Heart left ventricle (tissue), 13 donors: ENCODE measurements around the gene IGFN1.

ENCODE experiments used
- POLR2A ChIP-seq, 2 donors: fragments of 450-650 bp; IDR thresholded peaks; one replicate each; pipeline ENCODE4 v1.6.1; 2017; ENCODE audit warnings: antibody characterized with exemption in 2 of 2, mild to moderate bottlenecking in 2 of 2, moderate library complexity in 2 of 2
- TF ChIP-seq, protein P1 (sequence below), 12 donors: fragments of 200-600 bp; sonication (generic) in 4 of 12; IDR thresholded peaks; one replicate each; pipeline versions ENCODE4 v1.5.0 to v1.8.0; 2018 to 2022; ENCODE audit warnings: antibody characterized with exemption in 12 of 12, mild to moderate bottlenecking in 5 of 12
- donor health status: ischemic (EF 13 %, LVEDD 7.1; RV severe dilation, severe dysfunction).
- donor health status: DM: no; HTN: yes; CAD: no.
- donor health status: DM: no; HTN: no; CAD: no.
- donor health status: ischemic (EF 25% LVEDD 6.9; RV normal size, moderate dysfunction).
- donor health status: ischemic (EF 25% LVEDD 5.7; RV mildly dilated, moderate dysfunction).
- donor health status: ischemic (EF 35%, LVEDD 5.7; RV mildly dilated, moderate dysfunction).
- donor health status: nonischemic (EF 11% LVEDD 7.7; RV severe dilation, severe dysfunction).
- donor health status: DM: yes; HTN: yes; CAD: no.
- donor health status: PGD.
- donor health status: ischemic (EF 29% LVEDD 5.4; RV normal size, mild dysfunction).
- donor health status: nonischemic (EF 23%, LVEDD 6.1; RV moderate dilation, normal function).

DNA sequence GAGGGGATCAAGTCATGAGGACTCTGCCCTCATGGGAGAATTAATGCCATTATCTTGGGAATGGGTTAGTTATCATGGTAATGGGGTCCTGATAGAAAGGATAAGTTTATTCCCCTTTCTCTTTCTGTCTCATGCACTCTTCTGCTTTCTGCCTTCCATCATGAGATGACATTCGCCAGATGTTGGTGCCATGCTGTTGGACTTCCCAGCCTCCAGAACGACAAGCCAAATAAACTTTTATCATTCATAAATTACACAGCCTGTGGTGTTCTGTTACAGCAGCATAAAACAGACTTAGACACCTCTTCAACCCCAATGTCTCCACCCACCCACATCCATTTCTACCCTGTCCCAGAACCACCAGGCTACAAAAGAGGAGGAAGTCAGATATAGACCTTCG is 11.9 kb upstream of the IGFN1 start:
- no peak for TF ChIP-seq POLR2A (IDR thresholded peaks at IDR 0.05)
- TF ChIP-seq, protein P1, sequence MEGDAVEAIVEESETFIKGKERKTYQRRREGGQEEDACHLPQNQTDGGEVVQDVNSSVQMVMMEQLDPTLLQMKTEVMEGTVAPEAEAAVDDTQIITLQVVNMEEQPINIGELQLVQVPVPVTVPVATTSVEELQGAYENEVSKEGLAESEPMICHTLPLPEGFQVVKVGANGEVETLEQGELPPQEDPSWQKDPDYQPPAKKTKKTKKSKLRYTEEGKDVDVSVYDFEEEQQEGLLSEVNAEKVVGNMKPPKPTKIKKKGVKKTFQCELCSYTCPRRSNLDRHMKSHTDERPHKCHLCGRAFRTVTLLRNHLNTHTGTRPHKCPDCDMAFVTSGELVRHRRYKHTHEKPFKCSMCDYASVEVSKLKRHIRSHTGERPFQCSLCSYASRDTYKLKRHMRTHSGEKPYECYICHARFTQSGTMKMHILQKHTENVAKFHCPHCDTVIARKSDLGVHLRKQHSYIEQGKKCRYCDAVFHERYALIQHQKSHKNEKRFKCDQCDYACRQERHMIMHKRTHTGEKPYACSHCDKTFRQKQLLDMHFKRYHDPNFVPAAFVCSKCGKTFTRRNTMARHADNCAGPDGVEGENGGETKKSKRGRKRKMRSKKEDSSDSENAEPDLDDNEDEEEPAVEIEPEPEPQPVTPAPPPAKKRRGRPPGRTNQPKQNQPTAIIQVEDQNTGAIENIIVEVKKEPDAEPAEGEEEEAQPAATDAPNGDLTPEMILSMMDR (IDR thresholded peaks at IDR 0.05), result no peak
